ENCODE measurements around the gene KPNA2.
"Not testable (repeated sequence)": the region's sequence is repeated elsewhere in the genome, so short reads cannot be mapped to it uniquely, and the experiment has no call there.

- not testable (repeated sequence) for TF ChIP-seq CTCF (IDR thresholded peaks at IDR 0.05 in 8 of 11, conservative IDR thresholded peaks at IDR 0.05 in 3 of 11); POLR2A (IDR thresholded peaks at IDR 0.05)
Observed at GRCh38 chr17:68075953-68076607, 40.5 kb downstream of the KPNA2 start.
